ENCODE data around the gene LRRC23.

Gene LRRC23

DNA sequence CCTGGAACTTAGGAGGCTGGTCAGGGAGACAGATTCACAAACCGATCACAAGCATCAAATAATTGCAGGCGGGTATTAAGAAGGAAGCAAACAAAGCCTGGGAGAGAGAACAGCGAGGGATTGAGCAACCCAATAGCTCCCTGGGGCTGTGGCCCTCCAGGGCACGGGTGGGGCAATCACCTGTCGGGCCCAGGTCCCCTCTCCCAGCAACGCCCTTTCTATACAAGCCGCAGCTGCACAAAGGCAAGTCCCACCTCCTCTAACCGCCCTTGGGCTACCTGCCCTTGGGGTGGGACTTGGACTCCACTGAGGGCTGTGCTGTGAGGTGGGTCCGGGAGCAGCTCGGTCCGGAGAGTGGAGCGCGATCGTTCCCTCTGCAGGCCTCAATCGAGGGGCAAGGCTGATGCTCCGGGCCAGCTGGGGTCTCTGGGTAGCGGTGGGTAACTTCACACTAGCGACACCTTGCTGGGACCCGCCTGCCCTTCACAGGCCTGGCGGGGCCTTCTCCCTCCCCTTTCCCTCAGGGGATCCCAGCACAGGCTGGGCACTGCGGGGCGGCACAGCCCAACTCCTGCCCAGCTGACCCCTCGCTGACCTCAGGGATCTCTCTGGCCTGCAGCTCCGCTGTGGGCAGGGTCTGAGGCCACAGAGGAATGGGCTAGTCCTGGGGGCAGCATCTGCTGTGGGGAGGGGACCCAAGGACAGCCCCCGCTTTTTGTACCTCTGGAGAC is 57.8 kb downstream of the LRRC23 start:
- H3K36me3 ChIP-seq (ENCODE audit: control insufficient read depth, insufficient read depth, low read length): peaks cover 40% of the 10 kb centered on the region
- DNase-seq: no peak
- H3K4me3 ChIP-seq (ENCODE audit: insufficient read depth, low read depth, low read length, poor library complexity, severe bottlenecking): no peak overlapping the region
- H3K4me1 ChIP-seq (ENCODE audit: control insufficient read depth, insufficient read depth, low read length, poor library complexity, severe bottlenecking): peaks cover 65% of the 10 kb centered on the region
- H3K9me3 ChIP-seq (ENCODE audit: control insufficient read depth, low read length): no peaks in the 10 kb centered on the region
- H3K27ac ChIP-seq (ENCODE audit: insufficient read depth, low read length, poor library complexity, severe bottlenecking): peak overlapping the region; percentile 96
- no peaks in the 10 kb centered on the region for H3K27me3 ChIP-seq (replicated peaks; ENCODE audit: control insufficient read depth, insufficient read depth, low read length, poor library complexity, severe bottlenecking)

GRCh38 chr12:6963016-6963731 is 58.6 kb downstream of the LRRC23 start:
- Histone ChIP-seq H3K4me3 (ENCODE audit: insufficient read depth, low read depth, low read length, poor library complexity, severe bottlenecking) (no peak overlapping the region), H3K9me3 (ENCODE audit: control insufficient read depth, low read length) (no peaks in the 10 kb centered on the region), H3K36me3 (ENCODE audit: control insufficient read depth, insufficient read depth, low read length) (peaks cover 41% of the 10 kb centered on the region), H3K27ac (ENCODE audit: insufficient read depth, low read length, poor library complexity, severe bottlenecking) (peak overlapping the region; percentile 96), H3K4me1 (ENCODE audit: control insufficient read depth, insufficient read depth, low read length, poor library complexity, severe bottlenecking) (peaks cover 57% of the 10 kb centered on the region), H3K27me3 (replicated peaks; ENCODE audit: control insufficient read depth, insufficient read depth, low read length, poor library complexity, severe bottlenecking) (no peaks in the 10 kb centered on the region)
- DNase-seq: no peak

All from effector memory CD4-positive, alpha-beta T cell (primary cell).